GM23338 (cell line): Measurements from ENCODE around the gene SPPL2C. TPM values are rescaled to one million over a fixed set of nuclear protein-coding genes. Genes with fewer than 3 reads are reported as not detected.

Experiments
- ATAC-seq: fragments of 200-7000 bp; cut with Tn5 transposase; 3 replicates; pipeline ENCODE4 v1.9.1; 2020
- DNase-seq: peaks from one replicate; pipeline ENCODE4 v3.0.0-alpha.2; 2015; ENCODE audit warnings: low spot score
- H2AFZ ChIP-seq: fragments of 200-600 bp; sonication (generic); 2 replicates; pipeline ENCODE4 v1.8.0; 2016; ENCODE audit warnings: antibody characterized with exemption, mild to moderate bottlenecking, moderate library complexity
- H3F3A ChIP-seq: fragments of 200-600 bp; sonication (generic); replicated peaks from 2 replicates; pipeline ENCODE4 v1.8.0; 2017; ENCODE audit warnings: antibody characterized with exemption, mixed run types, low read depth
- H3K27ac ChIP-seq: fragments of 200-600 bp; sonication (generic); 2 replicates; pipeline ENCODE4 v1.6.1; 2016; ENCODE audit warnings: low read depth
- H3K27me3 ChIP-seq: fragments of 200-600 bp; sonication (generic); 2 replicates; pipeline ENCODE4 v1.8.0; 2016; ENCODE audit warnings: mild to moderate bottlenecking, mixed run types, moderate library complexity; ENCODE audit not compliant: insufficient read depth
- H3K36me3 ChIP-seq: fragments of 200-600 bp; sonication (generic); 2 replicates; pipeline ENCODE4 v1.8.0; 2016; ENCODE audit warnings: mild to moderate bottlenecking; ENCODE audit not compliant: insufficient read depth
- H3K4me1 ChIP-seq: fragments of 200-600 bp; sonication (generic); 2 replicates; pipeline ENCODE4 v1.8.0; 2016; ENCODE audit warnings: mild to moderate bottlenecking, moderate library complexity; ENCODE audit not compliant: insufficient read depth
- H3K4me2 ChIP-seq: fragments of 200-600 bp; sonication (generic); 2 replicates; pipeline ENCODE4 v1.7.1; 2017; ENCODE audit warnings: mixed run types
- H3K4me3 ChIP-seq: fragments of 200-600 bp; sonication (generic); 2 replicates; pipeline ENCODE4 v1.6.1; 2016; ENCODE audit warnings: mixed run types
- H3K79me2 ChIP-seq: fragments of 200-600 bp; sonication (generic); replicated peaks from 2 replicates; pipeline ENCODE4 v1.8.0; 2017; ENCODE audit warnings: mild to moderate bottlenecking; ENCODE audit not compliant: insufficient read depth
- H3K9me2 ChIP-seq: fragments of 200-600 bp; sonication (generic); 2 replicates; pipeline ENCODE4 v1.8.0; 2017; ENCODE audit not compliant: insufficient read depth
- H4K20me1 ChIP-seq: fragments of 200-600 bp; sonication (generic); replicated peaks from 2 replicates; pipeline ENCODE4 v1.8.0; 2017; ENCODE audit warnings: mild to moderate bottlenecking; ENCODE audit not compliant: insufficient read depth
- H3K27ac Mint-ChIP-seq: 2 replicates; pipeline ENCODE4 v1.8.0; 2020; ENCODE audit warnings: inconsistent platforms, mild to moderate bottlenecking, moderate library complexity, mixed read lengths
- H3K27me3 Mint-ChIP-seq: 3 replicates; pipeline ENCODE4 v1.8.0; 2022; ENCODE audit warnings: low read depth, mild to moderate bottlenecking, moderate library complexity, mixed read lengths, inconsistent platforms; ENCODE audit not compliant: insufficient read depth, poor library complexity
- H3K36me3 Mint-ChIP-seq: 3 replicates; pipeline ENCODE4 v1.8.0; 2021; ENCODE audit warnings: low read depth, mild to moderate bottlenecking, inconsistent platforms, moderate library complexity, mixed read lengths
- H3K4me1 Mint-ChIP-seq: 3 replicates; pipeline ENCODE4 v1.8.0; 2020; ENCODE audit warnings: mild to moderate bottlenecking, inconsistent platforms, mixed read lengths
- H3K4me3 Mint-ChIP-seq: 3 replicates; pipeline ENCODE4 v1.8.0; 2021; ENCODE audit warnings: moderate library complexity, mild to moderate bottlenecking, inconsistent platforms, mixed read lengths
- H3K9me3 Mint-ChIP-seq: 3 replicates; pipeline ENCODE4 v1.8.0; 2020; ENCODE audit warnings: moderate library complexity, mild to moderate bottlenecking, inconsistent platforms, mixed read lengths
- CREB1 ChIP-seq: fragments of 250-450 bp; sonication (Bioruptor Pico); IDR thresholded peaks from 2 replicates; pipeline ENCODE4 v1.5.0; 2020; ENCODE audit warnings: low read depth, mild to moderate bottlenecking, moderate library complexity
- ETS1 ChIP-seq: IDR thresholded peaks from 2 replicates; pipeline ENCODE4 v1.6.1; 2016; ENCODE audit warnings: antibody characterized with exemption
- JUNB ChIP-seq: IDR thresholded peaks from one replicate; pipeline ENCODE4 v1.6.1; 2016; ENCODE audit warnings: antibody characterized with exemption; ENCODE audit not compliant: unreplicated experiment
- POLR2AphosphoS5 ChIP-seq: IDR thresholded peaks from 2 replicates; pipeline ENCODE4 v1.6.1; 2016; ENCODE audit warnings: antibody characterized with exemption, low read depth
- REST ChIP-seq: IDR thresholded peaks from one replicate; pipeline ENCODE4 v1.6.1; 2018; ENCODE audit warnings: antibody characterized with exemption; ENCODE audit not compliant: unreplicated experiment
- STAT1 ChIP-seq: IDR thresholded peaks from one replicate; pipeline ENCODE4 v1.6.1; 2016; ENCODE audit warnings: antibody characterized with exemption; ENCODE audit not compliant: unreplicated experiment
- ZNF114 ChIP-seq: fragments of 250-450 bp; sonication (Bioruptor Pico); IDR thresholded peaks from 2 replicates; pipeline ENCODE4 v1.5.0; 2020; ENCODE audit warnings: mild to moderate bottlenecking, moderate library complexity
- ZNF331 ChIP-seq: fragments of 250-450 bp; sonication (Bioruptor Pico); IDR thresholded peaks from 2 replicates; pipeline ENCODE4 v1.5.0; 2020; ENCODE audit warnings: low read depth, mild to moderate bottlenecking, moderate library complexity
- ZNF462 ChIP-seq: fragments of 250-450 bp; sonication (Bioruptor Pico); IDR thresholded peaks from 2 replicates; pipeline ENCODE4 v1.5.0; 2020; ENCODE audit warnings: mild to moderate bottlenecking, moderate library complexity
- polyA plus RNA-seq: library from polyadenylated mRNA; unstranded; fragments of >200 nt; fragmentation: Nextera tagmentation; extraction: Ambion mirVana; gene quantifications from 2 replicates; pipeline ENCODE4 v1.2.1, GENCODE V29; 2016
- total RNA-seq: library from RNA; depleted of rRNA; stranded (reverse); fragments of >200 nt; shearing (Covaris generic); gene quantifications from 2 replicates; pipeline ENCODE4 v1.2.3, GENCODE V29; 2014

The SPPL2C gene
- total and polyA plus RNA-seq, 2 experiments from 2014 or later: 0.14 TPM; not detected in 1

GRCh38 chr17:45876539-45876938, 31.9 kb downstream of the SPPL2C start:
- no peaks in the 10 kb centered on the region for H3K4me1 Mint-ChIP-seq
- H3K27ac ChIP-seq: no peak overlapping the region
- DNase-seq: no peak
- H3K27ac Mint-ChIP-seq: no peak overlapping the region
- ATAC-seq: no peak
- TF ChIP-seq CREB1: no peak
- TF ChIP-seq ZNF462 (CRISPR knock-in tag): no peak
- TF ChIP-seq JUNB: no peak
- no peak for TF ChIP-seq POLR2AphosphoS5
- TF ChIP-seq ZNF331: no peak
- TF ChIP-seq ETS1: no peak
- no peak for TF ChIP-seq STAT1
- no peak for TF ChIP-seq ZNF114 (CRISPR knock-in tag)
- no peak for TF ChIP-seq REST
- no peaks in the 10 kb centered on the region for H3K27me3 ChIP-seq
- H3K36me3 Mint-ChIP-seq: no peaks in the 10 kb centered on the region
- no peaks in the 10 kb centered on the region for H3K36me3 ChIP-seq
- no peak overlapping the region for H2AFZ ChIP-seq
- no peaks in the 10 kb centered on the region for H3K9me2 ChIP-seq
- no peaks in the 10 kb centered on the region for H3K9me3 Mint-ChIP-seq
- no peaks in the 10 kb centered on the region for H3K79me2 ChIP-seq
- H3K4me1 ChIP-seq: no peaks in the 10 kb centered on the region
- peaks cover 2% of the 10 kb centered on the region for H3K27me3 Mint-ChIP-seq
- no peak overlapping the region for H3K4me3 ChIP-seq
- H3F3A ChIP-seq: no peaks in the 10 kb centered on the region
- H3K4me2 ChIP-seq: no peak overlapping the region
- H3K4me3 Mint-ChIP-seq: no peak overlapping the region
- no peaks in the 10 kb centered on the region for H4K20me1 ChIP-seq
